A673 (cell line): Measurements from ENCODE around the gene ZMAT5. TPM values are rescaled to one million over a fixed set of nuclear protein-coding genes. Genes with fewer than 3 reads are reported as not detected.

Experiments used
- BruUV-seq: library from RNA; stranded (reverse); fragments of 400-500 nt; replicated peaks from 2 replicates; lab custom pipeline; 2021; lab: Mats Ljungman, UMichigan
- CTCF ChIA-PET: fragments of 300-600 bp; sonication (Branson Sonifier 250); formaldehyde crosslinking; loops from one replicate; lab custom pipeline; 2022; ENCODE audit warnings: antibody characterized with exemption; lab: Charles Lee
- POLR2A ChIA-PET: fragments of 300-600 bp; sonication (Branson Sonifier 250); formaldehyde crosslinking; loops from one replicate; lab custom pipeline; 2022; ENCODE audit warnings: antibody characterized with exemption; ENCODE audit not compliant: low non-redundant PET; lab: Charles Lee
- DNase-seq: peaks from one replicate; pipeline ENCODE4 v3.0.0-alpha.2; 2015; ENCODE audit warnings: low spot score
- H3K27ac ChIP-seq: fragments of 200-600 bp; sonication (generic); 2 replicates; pipeline ENCODE4 v1.5.1; 2016; ENCODE audit warnings: mixed run types, low read depth, mild to moderate bottlenecking, mixed read lengths, antibody characterized with exemption, low read length; ENCODE audit not compliant: poor library complexity, severe bottlenecking
- H3K27me3 ChIP-seq: fragments of 200-600 bp; sonication (generic); replicated peaks from 2 replicates; pipeline ENCODE4 v1.6.1; 2017; ENCODE audit warnings: mixed run types, low read depth, mild to moderate bottlenecking, mixed read lengths, antibody characterized with exemption, low read length; ENCODE audit not compliant: insufficient read depth, poor library complexity
- H3K36me3 ChIP-seq: fragments of 200-600 bp; sonication (generic); 2 replicates; pipeline ENCODE4 v1.6.1; 2016; ENCODE audit warnings: mixed run types, mild to moderate bottlenecking, mixed read lengths, antibody characterized with exemption, low read length; ENCODE audit not compliant: insufficient read depth, poor library complexity, severe bottlenecking
- H3K4me1 ChIP-seq: fragments of 200-600 bp; sonication (generic); 2 replicates; pipeline ENCODE4 v1.6.1; 2017; ENCODE audit warnings: mixed run types, mild to moderate bottlenecking, mixed read lengths, antibody characterized with exemption, low read length; ENCODE audit not compliant: insufficient read depth, poor library complexity, severe bottlenecking
- H3K4me3 ChIP-seq: fragments of 200-600 bp; sonication (generic); 2 replicates; pipeline ENCODE4 v1.5.1; 2016; ENCODE audit warnings: low read depth, mixed run types, mild to moderate bottlenecking, mixed read lengths, low read length; ENCODE audit not compliant: poor library complexity, severe bottlenecking
- H3K9me3 ChIP-seq: fragments of 200-600 bp; sonication (generic); 2 replicates; pipeline ENCODE4 v1.6.1; 2016; ENCODE audit warnings: mixed run types, low read depth, mild to moderate bottlenecking, mixed read lengths, antibody characterized with exemption, low read length; ENCODE audit not compliant: poor library complexity, severe bottlenecking
- EZH2 ChIP-seq: fragments of 200-600 bp; sonication (generic); IDR thresholded peaks from 2 replicates; pipeline ENCODE4 v1.6.1; 2017; ENCODE audit warnings: borderline replicate concordance, low read depth, mild to moderate bottlenecking, mixed read lengths, antibody characterized with exemption, low read length; ENCODE audit not compliant: poor library complexity, severe bottlenecking
- intact Hi-C: fragments of 100-400 bp; cut with micrococcal nuclease; formaldehyde crosslinking; loops from one replicate; pipeline ENCODE4 v1.10.0; 2022; ENCODE audit not compliant: unreplicated experiment
- total RNA-seq: library from RNA; stranded (reverse); gene quantifications from 2 replicates; pipeline ENCODE4 v1.2.3, GENCODE V29; 2021
- TF ChIP-seq, protein P1 (sequence below): fragments of 300-800, 200-600 bp; sonication (generic); conservative IDR thresholded peaks from 2 replicates; pipeline ENCODE4 v1.5.1; 2017; ENCODE audit warnings: low read depth, mild to moderate bottlenecking, antibody characterized with exemption, low read length, moderate library complexity, mixed read lengths

The ZMAT5 gene
- total RNA-seq, 1 experiment from 2014 or later, result 19.8 TPM

GRCh38 chr22:29702000-29702930, 64.5 kb downstream of the ZMAT5 start:
- no peak for DNase-seq
- ChIA-PET POLR2A (no interaction called here), CTCF (no interaction called here)
- H3K27me3 ChIP-seq, result no peaks in the 10 kb centered on the region
- BruUV-seq, result no TSS peak
- H3K4me1 ChIP-seq, result peaks cover 25% of the 10 kb centered on the region
- H3K9me3 ChIP-seq, result no peaks in the 10 kb centered on the region
- H3K4me3 ChIP-seq, result no peak overlapping the region
- TF ChIP-seq EZH2, result no peak
- TF ChIP-seq, protein P1, sequence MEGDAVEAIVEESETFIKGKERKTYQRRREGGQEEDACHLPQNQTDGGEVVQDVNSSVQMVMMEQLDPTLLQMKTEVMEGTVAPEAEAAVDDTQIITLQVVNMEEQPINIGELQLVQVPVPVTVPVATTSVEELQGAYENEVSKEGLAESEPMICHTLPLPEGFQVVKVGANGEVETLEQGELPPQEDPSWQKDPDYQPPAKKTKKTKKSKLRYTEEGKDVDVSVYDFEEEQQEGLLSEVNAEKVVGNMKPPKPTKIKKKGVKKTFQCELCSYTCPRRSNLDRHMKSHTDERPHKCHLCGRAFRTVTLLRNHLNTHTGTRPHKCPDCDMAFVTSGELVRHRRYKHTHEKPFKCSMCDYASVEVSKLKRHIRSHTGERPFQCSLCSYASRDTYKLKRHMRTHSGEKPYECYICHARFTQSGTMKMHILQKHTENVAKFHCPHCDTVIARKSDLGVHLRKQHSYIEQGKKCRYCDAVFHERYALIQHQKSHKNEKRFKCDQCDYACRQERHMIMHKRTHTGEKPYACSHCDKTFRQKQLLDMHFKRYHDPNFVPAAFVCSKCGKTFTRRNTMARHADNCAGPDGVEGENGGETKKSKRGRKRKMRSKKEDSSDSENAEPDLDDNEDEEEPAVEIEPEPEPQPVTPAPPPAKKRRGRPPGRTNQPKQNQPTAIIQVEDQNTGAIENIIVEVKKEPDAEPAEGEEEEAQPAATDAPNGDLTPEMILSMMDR, result no peak
- intact Hi-C loops, result no loop called here
- H3K36me3 ChIP-seq, result no peaks in the 10 kb centered on the region
- no peak overlapping the region for H3K27ac ChIP-seq

- Histone ChIP-seq H3K27ac (no peak overlapping the region), H3K27me3 (no peaks in the 10 kb centered on the region), H3K9me3 (no peaks in the 10 kb centered on the region), H3K36me3 (no peaks in the 10 kb centered on the region), H3K4me1 (peaks cover 25% of the 10 kb centered on the region), H3K4me3 (no peak overlapping the region)
- intact Hi-C loops, result no loop called here
- TF ChIP-seq, protein P1, result 0 out of 2 replicates have a peak, but pooled peaks have one; percentile 16
- TF ChIP-seq EZH2, result no peak
- ChIA-PET CTCF (no interaction called here), POLR2A (no interaction called here)
- no TSS peak for BruUV-seq
- DNase-seq, result no peak
These were observed 65.4 kb downstream of the ZMAT5 start for GRCh38 chr22:29701155-29701999.

DNA sequence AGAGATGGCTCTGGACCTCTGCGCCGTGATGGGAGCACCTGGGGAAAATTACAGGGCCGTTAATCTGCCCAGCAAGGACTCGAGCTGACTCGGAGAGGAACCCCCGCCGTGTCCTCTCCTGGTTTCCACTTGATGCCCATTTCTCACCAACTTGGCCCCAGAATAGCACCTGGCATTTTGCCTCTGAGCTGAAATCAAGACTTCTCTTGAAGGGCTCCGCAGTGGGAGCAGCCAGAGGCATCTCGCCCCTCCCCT, 66.0 kb downstream of the ZMAT5 start:
- no peak overlapping the region for H3K4me3 ChIP-seq
- DNase-seq, result no peak
- no peaks in the 10 kb centered on the region for H3K36me3 ChIP-seq
- ChIA-PET POLR2A (no interaction called here), CTCF (no interaction called here)
- no peak overlapping the region for H3K27ac ChIP-seq
- BruUV-seq, result no TSS peak
- no peaks in the 10 kb centered on the region for H3K9me3 ChIP-seq
- TF ChIP-seq EZH2, result no peak
- TF ChIP-seq, protein P1, result no peak
- intact Hi-C loops, result no loop called here
- no peaks in the 10 kb centered on the region for H3K27me3 ChIP-seq
- peaks cover 28% of the 10 kb centered on the region for H3K4me1 ChIP-seq
